Bronchial smooth muscle cell (primary cell): Measurements from ENCODE around the gene NLRP8. TPM values are rescaled to one million over a fixed set of nuclear protein-coding genes. Genes with fewer than 3 reads are reported as not detected.

ENCODE experiments used
- total RNA-seq: library from RNA; depleted of rRNA; stranded (reverse); fragments of >200 nt; gene quantifications from 2 replicates; pipeline ENCODE4 v1.2.1, GENCODE V29; 2014

Gene NLRP8
- not detected in 2 replicates for total RNA-seq

GRCh38 chr19:55947532-55947931 lies at the start of gene NLRP8:
Gene NLRP8, plus strand, starts transcription at chr19:55947832.

DNA sequence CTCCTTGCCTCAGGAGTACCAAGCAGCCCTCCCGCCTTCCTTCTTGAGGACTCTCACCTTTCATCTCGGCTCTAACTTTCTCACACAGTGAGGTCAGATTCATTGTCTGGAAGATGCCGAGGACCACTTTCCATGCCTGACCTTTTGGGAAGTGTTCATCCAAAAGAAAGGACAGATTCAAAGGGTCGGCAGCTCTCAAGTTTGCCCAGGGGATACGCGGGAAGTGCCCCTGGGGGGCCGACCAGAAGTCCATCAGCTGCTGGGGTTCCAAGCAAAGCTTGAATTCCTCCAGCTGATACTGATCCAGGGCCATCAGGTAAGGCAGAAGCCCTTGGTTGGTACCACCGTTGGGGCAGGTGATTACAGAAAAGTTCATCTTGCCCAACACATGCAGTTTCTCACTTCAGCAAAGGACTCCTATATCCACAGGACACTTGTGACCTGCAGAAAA lies 15.7 kb upstream of the NLRP8 start, which contains the start of gene NLRP13:
Gene NLRP13, minus strand, starts transcription at position 401 of the 451 bp plus-strand sequence. Its CDS starts 25 bp downstream, at position 376.

GRCh38 chr19:55986487-55986886 lies 38.9 kb downstream of the NLRP8 start, which contains the start of gene NLRP5:
Gene NLRP5, plus strand, starts transcription at chr19:55986775.

Other genes starting within 250 kb of the NLRP8 start
- gene NLRP9, start 209.4 kb upstream of the NLRP8 start, total RNA-seq: not detected in 2 replicates
- gene RFPL4A, start 188.7 kb upstream of the NLRP8 start, total RNA-seq: not detected in 2 replicates
- gene RFPL4AL1, start 178.7 kb upstream of the NLRP8 start, total RNA-seq: not detected in 2 replicates
- gene NLRP11, start 115.8 kb upstream of the NLRP8 start, total RNA-seq: not detected in 2 replicates
- gene NLRP4, start 111.3 kb upstream of the NLRP8 start, total RNA-seq: not detected in 2 replicates
- not detected in 2 replicates for gene NLRP13, start 15.5 kb upstream of the NLRP8 start, total RNA-seq
- not detected in 2 replicates for gene NLRP5, start 38.9 kb downstream of the NLRP8 start, total RNA-seq
- gene ZNF787, start 173.5 kb downstream of the NLRP8 start, total RNA-seq: 18.8 and 23.5 TPM in 2 replicates
- gene ZNF444, start 193.5 kb downstream of the NLRP8 start, total RNA-seq: 9.6 and 11.5 TPM in 2 replicates
- gene GALP, start 228.2 kb downstream of the NLRP8 start, total RNA-seq: not detected in 2 replicates
- gene ZSCAN5B, start 250.0 kb downstream of the NLRP8 start, total RNA-seq: not detected in 2 replicates